ENCODE data around the gene CD84.
"Not testable (repeated sequence)": the region's sequence is repeated elsewhere in the genome, so short reads cannot be mapped to it uniquely, and the experiment has no call there.

CD84 gene

DNA sequence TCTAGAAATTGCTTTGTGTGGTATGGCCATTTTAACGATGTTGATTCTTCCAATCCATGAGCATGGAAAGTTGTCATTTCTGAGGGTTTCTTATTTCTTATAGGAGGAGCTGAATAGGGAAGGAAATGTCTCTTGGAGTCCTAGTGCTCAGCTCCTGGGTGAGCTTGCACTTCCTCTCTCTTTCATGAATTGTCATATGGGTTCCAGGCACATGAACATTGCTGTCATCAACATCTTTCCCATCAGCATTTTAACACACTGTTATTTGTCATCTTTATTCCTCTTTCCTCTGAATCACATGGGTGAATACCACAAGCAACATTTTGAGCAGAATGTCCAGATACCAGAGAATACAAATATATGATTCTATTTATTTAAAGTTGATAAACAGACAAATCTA is 79.7 kb downstream of the CD84 start:
- H3K79me2 ChIP-seq (ENCODE audit: insufficient read depth, low read length) = peaks cover 22% of the 10 kb centered on the region
- H3F3A ChIP-seq (ENCODE audit: insufficient read depth) = no peaks in the 10 kb centered on the region
- H3K9me2 ChIP-seq (replicated peaks; ENCODE audit: insufficient read depth, low read length) = no peaks in the 10 kb centered on the region
- peaks cover 27% of the 10 kb centered on the region for H3K36me3 ChIP-seq (ENCODE audit: low read length)
- H3K27ac ChIP-seq (ENCODE audit: low read depth, low read length) = no peak overlapping the region
- H3K9me3 ChIP-seq (ENCODE audit: insufficient read depth, low read length) = peaks cover 15% of the 10 kb centered on the region; the same call in 1 of the 2 replicates
- TF ChIP-seq EZH2phosphoT487 (conservative IDR thresholded peaks at IDR 0.05; ENCODE audit: low read length) (no peak), CTCF (IDR thresholded peaks at IDR 0.05; ENCODE audit: insufficient read depth, low read length, poor library complexity, severe bottlenecking) (no peak)
- H3K4me2 ChIP-seq (ENCODE audit: low read depth, low read length, poor library complexity, severe bottlenecking) = no peak overlapping the region
- H2AFZ ChIP-seq (ENCODE audit: low read depth, low read length, severe bottlenecking) = no peak overlapping the region
- H3K4me3 ChIP-seq (ENCODE audit: insufficient read depth, low read length, poor library complexity, severe bottlenecking) = no peak overlapping the region
- no peaks in the 10 kb centered on the region for H3K27me3 ChIP-seq (ENCODE audit: low read length)
- H4K20me1 ChIP-seq (ENCODE audit: low read depth, low read length) = no peaks in the 10 kb centered on the region
- H3K9ac ChIP-seq (ENCODE audit: low read length) = no peak overlapping the region

- not testable (repeated sequence) for H3K9me2 ChIP-seq (replicated peaks; ENCODE audit: insufficient read depth, low read length); H3K27me3 ChIP-seq (ENCODE audit: low read length); H3K4me3 ChIP-seq (ENCODE audit: insufficient read depth, low read length, poor library complexity, severe bottlenecking); H2AFZ ChIP-seq (ENCODE audit: low read depth, low read length, severe bottlenecking); H3K9ac ChIP-seq (ENCODE audit: low read length); H3F3A ChIP-seq (ENCODE audit: insufficient read depth); H3K4me2 ChIP-seq (ENCODE audit: low read depth, low read length, poor library complexity, severe bottlenecking); H4K20me1 ChIP-seq (ENCODE audit: low read depth, low read length); H3K27ac ChIP-seq (ENCODE audit: low read depth, low read length)
- H3K79me2 ChIP-seq (ENCODE audit: insufficient read depth, low read length) = peaks cover 16% of the 10 kb centered on the region
- peaks cover 24% of the 10 kb centered on the region for H3K36me3 ChIP-seq (ENCODE audit: low read length)
- H3K9me3 ChIP-seq (ENCODE audit: insufficient read depth, low read length) = peaks cover 15% of the 10 kb centered on the region; the same call in 1 of the 2 replicates
These were observed 80.8 kb downstream of the CD84 start for GRCh38 chr1:160498301-160499065.

- H3K9me2 ChIP-seq (replicated peaks; ENCODE audit: insufficient read depth, low read length) = no peaks in the 10 kb centered on the region
- peaks cover 11% of the 10 kb centered on the region; the same call in 1 of the 2 replicates for H3K79me2 ChIP-seq (ENCODE audit: insufficient read depth, low read length)
- H3K4me3 ChIP-seq (ENCODE audit: insufficient read depth, low read length, poor library complexity, severe bottlenecking) = no peak overlapping the region
- no peak overlapping the region for H2AFZ ChIP-seq (ENCODE audit: low read depth, low read length, severe bottlenecking)
- H3K4me2 ChIP-seq (ENCODE audit: low read depth, low read length, poor library complexity, severe bottlenecking) = no peak overlapping the region
- no peaks in the 10 kb centered on the region for H3K27me3 ChIP-seq (ENCODE audit: low read length)
- peaks cover 24% of the 10 kb centered on the region for H3K36me3 ChIP-seq (ENCODE audit: low read length)
- TF ChIP-seq EZH2phosphoT487 (conservative IDR thresholded peaks at IDR 0.05; ENCODE audit: low read length) (no peak), CTCF (IDR thresholded peaks at IDR 0.05; ENCODE audit: insufficient read depth, low read length, poor library complexity, severe bottlenecking) (no peak)
- H4K20me1 ChIP-seq (ENCODE audit: low read depth, low read length) = no peaks in the 10 kb centered on the region
- no peaks in the 10 kb centered on the region for H3F3A ChIP-seq (ENCODE audit: insufficient read depth)
- H3K9ac ChIP-seq (ENCODE audit: low read length) = no peak overlapping the region
- H3K27ac ChIP-seq (ENCODE audit: low read depth, low read length) = no peak overlapping the region
- H3K9me3 ChIP-seq (ENCODE audit: insufficient read depth, low read length) = peaks cover 15% of the 10 kb centered on the region; the same call in 1 of the 2 replicates
These were observed 83.0 kb downstream of the CD84 start for GRCh38 chr1:160496334-160496733.

GRCh38 chr1:160494620-160495019 is 84.7 kb downstream of the CD84 start:
- Histone ChIP-seq H3K4me3 (ENCODE audit: insufficient read depth, low read length, poor library complexity, severe bottlenecking) (no peak overlapping the region), H3K9me2 (replicated peaks; ENCODE audit: insufficient read depth, low read length) (no peaks in the 10 kb centered on the region), H3K27ac (ENCODE audit: low read depth, low read length) (no peak overlapping the region), H3K27me3 (ENCODE audit: low read length) (no peaks in the 10 kb centered on the region), H2AFZ (ENCODE audit: low read depth, low read length, severe bottlenecking) (no peak overlapping the region), H3F3A (ENCODE audit: insufficient read depth) (no peaks in the 10 kb centered on the region), H3K4me2 (ENCODE audit: low read depth, low read length, poor library complexity, severe bottlenecking) (no peak overlapping the region), H3K36me3 (ENCODE audit: low read length) (peaks cover 10% of the 10 kb centered on the region; the same call in 1 of the 2 replicates), H3K9ac (ENCODE audit: low read length) (no peak overlapping the region), H3K79me2 (ENCODE audit: insufficient read depth, low read length) (peaks cover under 1% of the 10 kb centered on the region; the same call in 1 of the 2 replicates), H3K9me3 (ENCODE audit: insufficient read depth, low read length) (peaks cover 8% of the 10 kb centered on the region; the same call in 1 of the 2 replicates), H4K20me1 (ENCODE audit: low read depth, low read length) (no peaks in the 10 kb centered on the region)
- TF ChIP-seq CTCF (IDR thresholded peaks at IDR 0.05; ENCODE audit: insufficient read depth, low read length, poor library complexity, severe bottlenecking) (no peak), EZH2phosphoT487 (conservative IDR thresholded peaks at IDR 0.05; ENCODE audit: low read length) (no peak)
